NCI-H146 treated with DMSO at 0.1 percent for 48 hours (cell line): ENCODE data around the gene MGAT3.

Source experiments
- DNase-seq: peaks from one replicate; lab custom pipeline; 2025; ENCODE audit not compliant: unreplicated experiment; lab: John Stamatoyannopoulos, UW

The MGAT3 gene

DNA sequence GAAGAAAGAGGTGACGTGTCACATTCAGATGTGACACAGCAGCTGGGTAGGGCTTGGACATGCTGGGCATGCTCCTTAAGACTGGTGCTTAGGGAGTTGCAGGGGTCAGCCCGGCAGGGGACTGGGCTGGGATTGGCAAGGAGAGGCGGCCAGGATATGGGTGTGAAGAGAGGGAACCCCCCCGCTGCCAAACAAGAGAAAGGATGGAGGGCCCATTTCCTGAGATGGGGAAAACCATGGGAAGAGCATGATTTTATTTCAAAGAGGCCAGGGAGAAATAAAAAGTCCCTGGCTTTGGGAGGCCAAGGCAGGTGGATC is 68.8 kb downstream of the MGAT3 start:
- no peak for DNase-seq

DNA sequence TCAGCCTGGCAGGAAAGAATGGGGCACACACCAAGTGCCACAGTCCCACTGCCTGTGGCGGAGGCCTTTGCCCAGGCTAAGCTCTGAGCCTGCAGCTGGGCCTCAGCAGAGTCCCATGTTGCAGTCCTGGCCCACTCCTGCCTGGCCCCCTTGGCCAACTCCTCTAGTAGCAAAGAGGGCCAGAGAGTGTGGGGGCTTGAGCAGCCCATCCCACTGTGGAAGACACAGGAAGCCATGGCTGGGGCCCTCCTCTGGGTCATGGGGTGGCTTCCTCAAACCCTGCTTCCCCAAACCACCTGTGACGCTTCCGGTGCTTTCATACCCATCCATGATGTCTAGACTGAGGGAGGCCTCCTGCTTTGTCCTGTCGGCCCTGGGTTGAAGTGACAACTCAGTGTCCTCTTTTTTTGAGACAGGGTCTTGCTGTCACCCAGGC is 69.9 kb downstream of the MGAT3 start:
- DNase-seq = no peak

GRCh38 chr22:39527481-39527961 is 70.7 kb downstream of the MGAT3 start:
- DNase-seq = peak; percentile 16

- peak; percentile 46 for DNase-seq
Measured at GRCh38 chr22:39528080-39528661, 71.4 kb downstream of the MGAT3 start.

- DNase-seq = peak; percentile 82
Measured at GRCh38 chr22:39528681-39529486, 72.1 kb downstream of the MGAT3 start.

DNA sequence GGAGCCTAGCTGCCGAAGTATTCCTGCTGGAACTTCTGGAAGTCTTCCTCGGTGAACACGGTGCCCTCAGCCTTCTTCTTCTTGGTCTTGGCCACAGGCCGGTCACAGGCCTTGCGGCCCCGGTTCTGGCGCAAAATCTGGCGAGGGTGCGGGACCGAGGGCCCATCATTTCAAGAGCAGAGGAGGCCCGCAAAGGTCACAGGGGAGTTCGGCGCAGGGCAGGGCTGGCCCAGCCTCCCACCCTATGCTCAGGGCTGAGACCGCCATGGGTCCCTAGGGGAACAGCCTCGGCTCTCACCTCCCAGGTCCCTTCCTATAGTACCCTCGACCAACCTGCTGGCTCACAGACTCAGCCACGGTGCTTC is 72.7 kb downstream of the MGAT3 start:
- no peak for DNase-seq

DNA sequence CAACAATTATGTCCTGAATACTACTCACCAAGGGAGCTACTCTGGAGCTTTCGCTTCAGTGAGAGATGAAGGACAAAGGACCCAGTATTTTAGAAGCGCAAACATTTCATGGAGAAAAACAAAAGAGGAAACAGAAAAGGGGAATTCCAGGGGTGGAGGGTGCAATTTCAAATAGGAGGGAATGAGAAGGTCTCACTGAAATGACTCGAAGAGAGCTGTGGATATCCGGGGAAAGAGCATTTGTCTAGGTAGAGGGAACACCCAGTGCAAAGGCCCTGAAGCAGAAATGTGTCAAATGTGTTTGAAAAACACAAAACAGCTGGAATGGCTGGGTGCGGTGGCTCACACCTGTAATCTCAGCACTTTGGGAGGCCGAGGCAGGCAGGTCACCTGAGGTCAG is 73.3 kb downstream of the MGAT3 start:
- no peak for DNase-seq

- DNase-seq = no peak
Measured at GRCh38 chr22:39530692-39531331, 74.0 kb downstream of the MGAT3 start.

DNA sequence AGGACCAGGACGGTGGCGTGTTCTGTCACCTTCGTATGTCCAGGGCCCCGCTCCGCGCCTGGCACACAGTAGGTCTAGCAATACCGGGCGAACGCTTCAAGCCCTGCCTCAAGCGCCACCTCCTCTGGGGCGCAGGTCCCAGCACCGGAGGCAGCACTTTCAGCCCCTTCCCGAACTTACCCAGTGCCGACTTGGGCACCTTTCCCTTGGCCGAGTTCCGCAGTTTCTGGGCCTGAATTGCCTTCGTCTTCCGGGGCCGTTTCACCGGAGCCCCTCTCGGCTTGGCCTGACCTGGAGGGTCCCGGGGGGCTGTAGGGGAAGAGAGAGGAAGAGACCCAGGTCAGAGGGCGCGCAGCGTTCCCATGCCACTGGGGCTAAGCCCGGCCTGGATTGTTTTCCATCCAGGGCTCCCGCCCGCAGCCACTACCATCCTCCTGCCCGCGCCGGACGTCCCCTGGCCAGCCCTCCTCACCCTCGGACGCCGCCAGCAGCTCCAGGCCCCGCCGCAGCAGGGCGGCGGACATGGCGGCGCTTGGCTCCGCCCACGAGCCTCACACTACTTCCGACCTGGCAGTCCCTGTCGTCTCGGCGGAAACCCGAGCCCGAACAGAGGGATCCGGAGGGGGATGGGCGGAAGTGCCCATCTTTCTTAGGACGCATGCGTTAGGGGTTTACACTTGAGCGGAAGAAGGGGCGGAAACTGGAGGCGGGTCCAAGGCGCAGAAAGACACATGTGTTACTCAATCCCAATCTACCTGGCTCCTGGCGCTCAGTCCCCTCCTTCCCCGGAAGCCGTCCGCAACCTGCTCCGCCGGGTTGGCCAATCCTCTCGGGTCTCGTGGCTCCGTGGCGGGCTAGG is 75.6 kb downstream of the MGAT3 start, which contains the start of gene RPS19BP1:
Gene RPS19BP1, minus strand, starts transcription at position 534 of the 859 bp plus-strand sequence. Its CDS starts 10 bp downstream, at position 524.
- DNase-seq = peak; percentile 98

GRCh38 chr22:39534092-39534506 is 77.3 kb downstream of the MGAT3 start:
- no peak for DNase-seq

DNA sequence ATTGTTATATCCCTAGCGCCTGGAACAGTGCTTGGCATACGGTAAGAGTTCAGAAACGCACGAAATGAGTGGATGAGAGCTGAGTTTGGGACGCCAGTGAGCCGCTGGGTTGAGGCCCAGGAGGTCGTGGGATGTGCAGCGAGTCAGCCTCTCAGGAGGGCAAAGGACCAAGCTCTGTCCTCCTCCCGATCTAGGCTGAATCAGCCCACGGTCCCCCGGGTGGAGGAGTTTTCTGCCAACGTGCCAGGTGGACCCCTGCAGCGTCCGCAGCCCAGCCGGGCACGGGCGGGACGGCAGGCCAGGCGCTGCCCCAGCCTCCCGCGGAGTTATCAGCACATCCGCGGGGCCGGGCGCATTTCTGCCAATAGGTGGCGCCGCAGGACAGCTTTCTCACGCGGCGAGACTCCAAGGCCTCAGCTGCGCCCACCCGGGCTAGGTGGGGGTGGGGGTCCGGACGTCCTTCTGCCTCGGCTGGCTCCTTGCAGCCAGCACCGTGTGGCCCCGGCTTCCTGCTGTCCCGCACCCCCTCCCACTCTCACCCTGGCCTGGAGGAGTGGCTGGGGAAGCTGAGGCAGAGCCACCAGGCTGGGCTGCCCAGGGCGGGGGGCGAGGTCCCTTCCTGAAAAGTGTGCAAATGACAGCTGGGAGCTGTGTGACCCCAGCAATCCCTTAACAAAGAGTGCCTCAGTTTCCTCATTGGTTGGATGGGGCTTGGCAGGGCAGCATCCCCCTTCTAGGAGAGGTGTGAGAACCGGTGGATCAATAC is 78.0 kb downstream of the MGAT3 start:
- DNase-seq = no peak

GRCh38 chr22:39535357-39535725 is 78.5 kb downstream of the MGAT3 start:
- no peak for DNase-seq

DNA sequence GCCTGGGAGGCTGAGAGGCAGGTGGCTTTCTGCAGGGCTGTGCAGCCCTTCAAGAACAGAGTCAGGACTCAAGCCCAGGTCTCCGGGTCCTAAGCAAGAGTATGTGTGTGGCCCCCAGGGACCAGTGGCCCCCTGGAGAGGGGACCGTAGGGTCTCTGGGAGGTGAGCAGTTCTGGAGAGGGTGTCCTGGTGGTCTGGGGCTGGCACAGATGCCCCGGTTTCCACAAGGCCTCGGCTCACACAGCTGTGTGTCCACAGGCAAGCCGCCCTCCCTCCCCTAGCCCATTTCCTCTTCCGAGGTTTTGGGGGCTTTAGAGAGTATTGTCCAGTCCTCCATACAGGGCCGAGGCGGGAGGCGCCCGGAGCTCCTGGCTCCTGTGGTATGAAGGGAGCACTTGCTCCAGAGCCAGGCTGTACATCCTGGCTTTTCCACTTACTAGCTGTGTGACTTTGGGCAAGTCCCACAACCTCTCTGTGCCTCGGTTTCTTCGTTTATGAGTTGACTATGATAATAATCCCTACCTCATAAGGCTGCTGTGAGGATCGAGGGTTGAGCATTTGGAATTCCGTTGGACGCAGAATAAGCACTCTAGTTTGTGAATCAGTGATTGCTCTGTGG is 79.1 kb downstream of the MGAT3 start:
- DNase-seq = no peak

DNA sequence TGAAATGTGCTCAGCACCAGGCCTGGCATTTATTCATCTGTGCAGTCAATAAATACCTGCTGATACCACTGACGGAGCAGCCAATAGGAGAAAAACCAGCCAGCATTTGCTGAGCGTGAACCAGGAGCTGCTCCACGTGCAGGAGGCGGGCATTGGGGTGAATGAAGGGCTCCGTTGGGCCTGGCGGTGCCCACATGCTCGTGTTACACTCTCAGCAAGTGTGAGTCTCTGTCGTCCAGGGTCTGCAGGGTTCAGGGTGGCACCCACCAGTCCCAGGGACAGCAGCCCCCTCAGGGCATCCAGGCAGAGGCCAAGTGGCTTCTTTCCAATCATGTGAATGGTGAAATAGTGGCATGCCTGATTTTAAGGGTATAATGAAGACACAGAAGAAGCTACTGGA is 79.9 kb downstream of the MGAT3 start:
- DNase-seq = no peak

- no peak for DNase-seq
Measured at GRCh38 chr22:39537975-39538374, 81.2 kb downstream of the MGAT3 start.
